G401.6 (cell line): ENCODE data around the gene NINJ2.
"Not testable (repeated sequence)": the region's sequence is repeated elsewhere in the genome, so short reads cannot be mapped to it uniquely, and the experiment has no call there.

ENCODE experiments used
- FAIRE-seq: peaks from 2 replicates; lab custom pipeline; 2012; peaks lifted over from hg19 to GRCh38; lab: Jason Lieb, UNC

NINJ2 gene

DNA sequence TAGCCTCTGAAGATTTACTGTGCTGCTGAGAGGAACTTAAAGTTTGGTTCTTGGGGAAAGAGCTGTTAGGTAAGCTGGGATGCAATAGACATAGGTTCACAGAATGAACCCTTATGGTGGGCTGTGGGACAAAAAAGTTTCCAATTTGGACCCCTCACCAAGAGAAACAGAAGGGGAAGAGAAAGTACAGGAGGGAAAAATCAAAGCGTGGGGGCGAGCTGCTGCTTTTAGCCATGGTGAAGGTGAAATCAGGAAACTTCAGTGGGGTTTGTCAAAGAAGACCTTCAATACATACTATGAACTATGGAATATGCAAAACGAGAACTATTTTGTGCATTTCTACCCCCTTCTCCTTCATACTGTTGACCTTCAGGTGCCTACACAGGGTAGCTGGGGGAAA, 10.6 kb upstream of the NINJ2 start:
- FAIRE-seq, result no peak

DNA sequence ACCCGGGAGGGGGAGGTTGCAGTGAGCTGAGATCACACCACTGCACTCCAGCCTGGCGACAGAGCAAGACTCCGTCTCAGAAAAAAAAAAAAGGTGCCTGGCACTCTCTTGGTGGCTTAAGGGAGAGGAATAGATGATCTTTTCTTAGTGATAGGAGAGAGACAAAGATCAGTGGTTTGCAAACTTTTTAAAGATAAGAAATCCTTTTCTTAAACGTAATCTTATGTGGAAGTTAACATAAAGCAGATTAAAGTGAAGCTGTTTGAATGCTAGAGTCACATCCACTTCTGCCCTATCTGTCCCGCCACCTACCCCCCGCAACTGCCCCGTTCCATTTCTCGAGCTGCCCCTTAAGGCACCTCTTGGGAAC, 6.3 kb upstream of the NINJ2 start:
- FAIRE-seq, result no peak

DNA sequence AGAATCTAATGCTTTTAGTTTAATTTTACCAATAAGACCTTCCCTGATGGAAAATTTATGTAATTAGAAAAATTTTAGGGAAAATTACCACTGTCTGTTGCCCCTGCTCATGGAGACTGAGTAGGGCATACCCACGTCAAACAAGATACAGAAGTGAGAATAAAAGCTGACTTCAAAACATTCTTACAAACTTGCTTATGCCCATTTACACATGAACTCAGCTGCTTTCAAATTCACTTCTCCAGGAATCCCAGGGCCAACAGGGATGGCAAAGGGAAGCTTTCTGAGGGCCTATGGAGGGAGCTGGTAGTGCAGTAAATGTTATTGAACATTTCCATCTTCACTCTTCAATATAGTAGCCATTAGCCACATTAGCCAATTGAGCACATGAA, 4.8 kb upstream of the NINJ2 start:
- FAIRE-seq, result no peak

DNA sequence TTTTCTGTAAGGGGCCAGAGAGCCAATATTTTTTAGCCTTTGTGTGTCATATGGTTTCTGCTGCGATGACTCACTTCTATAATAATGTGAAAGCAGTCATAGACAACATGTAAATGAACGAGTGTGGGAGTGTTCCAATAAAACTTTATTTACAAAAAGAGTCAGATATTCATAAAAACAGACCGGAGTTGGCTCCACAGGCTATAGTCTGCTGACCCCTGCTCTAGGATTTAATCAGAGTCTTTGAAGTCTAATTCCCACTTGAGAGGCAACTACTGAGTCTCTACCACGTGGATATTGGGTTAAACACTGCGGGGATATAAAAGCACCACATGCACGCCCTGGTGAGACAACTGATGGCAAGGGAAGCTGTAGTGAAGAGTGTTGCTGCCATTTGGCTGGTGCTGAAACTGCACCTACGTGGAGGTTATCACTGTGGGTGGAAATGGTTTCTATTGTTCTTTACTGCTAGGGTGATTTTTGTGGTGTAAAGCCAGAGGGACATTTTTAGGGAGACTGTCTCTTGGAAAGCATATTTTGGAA, 3.6 kb upstream of the NINJ2 start:
- no peak for FAIRE-seq

DNA sequence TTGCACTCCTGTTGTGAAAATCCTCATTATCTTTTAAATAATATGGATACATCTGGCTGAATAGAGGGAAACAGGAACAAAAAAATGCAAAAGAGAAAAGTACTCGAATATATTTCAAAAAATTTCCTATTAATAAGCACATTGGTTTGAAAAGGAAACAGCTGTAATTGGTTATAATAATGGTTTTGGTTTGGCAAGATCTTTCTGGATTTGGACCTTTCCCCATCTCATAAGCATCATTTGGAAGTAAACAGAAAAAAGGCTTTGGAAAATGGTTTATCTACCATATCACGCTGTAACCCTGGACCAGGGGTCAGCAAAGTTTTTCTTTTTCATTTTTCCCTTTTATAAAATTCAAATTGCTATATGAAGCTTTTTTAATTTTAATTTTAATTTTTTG, 2.8 kb upstream of the NINJ2 start:
- FAIRE-seq, result no peak

DNA sequence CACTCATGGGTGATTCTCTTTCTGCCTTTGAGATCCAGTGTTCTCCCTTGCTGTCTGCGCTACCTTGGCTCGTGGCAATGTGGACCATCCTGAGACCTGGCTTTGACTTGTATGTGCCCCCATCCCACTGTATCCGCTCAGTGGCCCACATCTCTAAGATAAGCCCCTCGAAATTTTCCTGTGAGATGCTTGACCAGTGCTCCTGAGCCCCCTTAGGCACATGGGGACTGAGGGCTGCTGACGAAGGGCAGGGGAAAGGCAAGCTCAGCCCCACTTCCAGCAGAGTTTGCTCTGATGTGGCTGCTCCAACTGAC, 1.5 kb upstream of the NINJ2 start:
- FAIRE-seq, result no peak

DNA sequence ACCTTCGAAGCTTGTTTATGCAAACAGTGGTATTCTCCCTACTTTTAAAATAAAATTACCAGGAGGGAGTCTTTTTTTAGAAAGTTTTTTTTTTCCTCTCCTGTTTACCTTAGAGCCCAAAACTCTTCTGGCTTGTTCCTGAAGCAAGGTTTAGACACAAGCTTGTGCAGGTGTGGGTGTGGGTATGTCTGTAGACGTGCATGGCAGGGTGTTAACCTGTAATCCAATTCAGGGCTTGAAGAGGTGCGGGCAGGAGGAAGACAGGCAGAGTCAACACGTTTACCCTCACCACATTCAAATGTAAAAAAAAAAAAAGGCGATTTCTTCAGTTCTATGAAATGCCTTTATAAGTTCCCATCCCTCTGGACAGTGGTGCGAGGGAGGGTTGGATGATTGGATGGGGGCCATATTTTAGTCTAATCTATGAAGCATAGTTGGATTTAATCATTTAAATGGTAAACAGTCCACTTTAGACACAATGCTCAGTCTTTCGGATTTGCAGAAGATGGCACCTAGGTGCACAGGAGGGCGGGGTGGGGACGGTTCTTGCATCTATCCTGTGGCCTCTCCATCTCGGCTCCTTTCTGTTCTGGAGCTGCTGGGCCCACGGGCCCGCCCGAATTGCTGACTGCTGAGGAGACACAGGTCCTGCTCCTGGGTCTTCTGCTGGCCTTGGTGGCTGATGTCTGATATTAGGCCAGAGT, 982 bp upstream of the NINJ2 start:
- no peak for FAIRE-seq

DNA sequence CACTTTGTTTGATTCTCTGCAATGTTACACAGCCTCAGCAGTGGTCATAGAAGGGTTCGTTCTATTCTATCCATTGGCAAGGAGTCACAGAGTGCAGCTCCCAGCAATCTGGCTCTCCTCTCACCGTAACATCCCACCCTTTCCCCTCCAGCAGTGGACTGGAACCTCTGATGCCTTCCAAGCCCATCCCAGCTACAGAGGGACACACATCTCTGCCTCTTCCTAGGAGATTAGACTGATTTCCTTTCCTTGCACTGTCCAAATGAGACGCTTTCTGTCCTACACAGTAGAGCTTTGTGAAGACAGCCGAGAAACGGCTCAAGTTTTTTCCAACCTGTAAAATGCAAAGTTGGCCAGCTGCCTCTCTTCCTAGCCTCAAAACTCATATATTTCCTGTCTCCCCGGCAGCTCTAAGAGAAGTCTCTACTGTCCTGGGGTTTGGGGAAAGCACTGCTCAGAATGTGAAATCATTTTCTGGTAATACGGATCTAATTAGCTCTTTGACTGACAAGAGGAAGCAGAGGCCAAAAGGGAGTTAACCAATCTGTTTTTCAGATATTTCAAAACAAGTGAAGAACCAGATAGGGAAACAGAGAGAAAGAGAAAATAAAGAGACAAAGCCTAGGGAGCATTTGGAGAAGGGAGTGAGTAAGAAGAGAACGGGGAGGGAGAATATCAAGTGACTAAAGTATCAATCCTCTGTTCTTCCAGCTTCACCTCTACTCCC, 516 bp downstream of the NINJ2 start:
- no peak for FAIRE-seq

DNA sequence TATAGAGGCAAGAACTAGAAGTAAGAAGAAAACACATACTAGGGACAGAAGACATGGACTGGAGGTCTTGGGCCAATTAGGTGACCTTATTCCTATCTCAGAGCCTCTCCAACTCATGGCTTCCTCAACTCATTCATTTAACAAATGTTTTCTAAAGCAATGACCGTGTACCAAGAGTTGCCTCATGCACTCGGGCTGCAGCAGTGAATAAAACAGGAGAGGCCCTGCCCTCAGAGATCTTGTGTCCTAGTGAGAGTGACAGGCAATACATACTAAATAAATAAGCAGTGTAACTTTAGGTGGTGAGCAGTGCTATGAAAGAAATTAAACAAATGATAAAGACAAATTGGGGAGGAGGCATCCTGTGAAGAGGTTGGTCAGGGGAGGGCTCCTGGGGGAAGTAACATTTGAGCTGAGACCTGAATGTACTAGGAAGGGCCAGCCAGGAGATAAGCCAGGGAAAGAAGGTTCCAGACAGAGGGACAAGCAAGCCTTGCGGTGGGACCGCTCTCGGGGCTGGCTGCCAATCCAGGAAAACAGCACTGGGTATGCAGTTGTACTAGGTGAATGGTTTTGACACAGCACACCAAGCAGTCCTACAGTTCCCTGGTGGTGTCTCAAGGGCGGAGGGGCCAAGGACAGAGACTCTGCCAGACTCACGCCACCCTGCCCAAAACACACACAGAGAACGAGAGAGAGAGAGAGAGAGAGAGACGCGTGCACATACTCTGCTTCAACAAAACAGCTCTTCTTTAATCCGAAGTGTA, 1.3 kb downstream of the NINJ2 start:
- FAIRE-seq, result no peak

DNA sequence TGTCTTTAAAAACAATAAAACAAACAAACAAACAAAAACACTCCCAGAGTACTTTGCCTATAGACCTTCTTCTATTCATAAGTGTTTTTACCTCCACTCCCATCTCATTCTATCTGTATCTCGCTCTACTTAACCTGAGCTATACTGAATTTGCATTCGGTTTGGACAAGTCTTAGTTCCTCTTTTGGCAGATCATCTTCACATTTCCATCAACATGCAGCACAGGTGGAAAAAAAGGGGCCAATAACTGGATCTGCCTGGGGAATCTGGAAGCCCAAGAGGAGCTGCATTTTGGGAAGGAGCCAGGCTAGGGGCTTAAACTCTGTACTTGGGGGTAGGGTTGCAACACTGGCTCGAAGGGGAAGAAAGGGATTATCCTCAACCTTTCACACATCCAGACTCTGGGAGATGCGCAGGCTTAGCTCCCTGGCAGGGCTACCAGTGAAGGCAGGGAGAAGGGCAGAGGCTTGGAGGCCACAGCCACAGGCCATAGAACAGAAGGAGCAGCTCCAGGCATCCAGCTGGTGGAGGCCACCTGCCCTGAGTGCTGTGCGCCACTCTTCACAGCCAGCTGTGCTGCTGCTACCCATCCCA, 4.1 kb downstream of the NINJ2 start:
- no peak for FAIRE-seq

DNA sequence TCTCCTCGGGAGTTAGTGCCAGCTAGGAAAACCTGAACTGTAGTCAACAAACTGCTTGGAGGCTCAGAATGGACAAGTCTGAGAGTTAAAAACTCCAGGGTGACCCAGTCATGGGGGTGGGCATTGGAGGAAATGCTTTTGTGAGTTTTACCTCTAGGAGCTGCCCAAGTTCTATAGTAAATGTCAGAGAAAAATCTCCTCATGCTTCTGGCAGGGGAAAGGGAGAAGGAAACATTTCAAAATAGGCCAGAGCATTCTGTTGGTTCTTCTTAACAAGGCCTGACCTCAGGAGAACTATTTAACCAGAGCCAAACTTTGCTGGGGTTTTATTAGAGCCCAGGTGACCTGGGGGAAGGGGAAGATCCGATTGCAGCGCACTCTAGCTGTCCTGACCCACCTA, 12.3 kb downstream of the NINJ2 start:
- FAIRE-seq, result no peak

DNA sequence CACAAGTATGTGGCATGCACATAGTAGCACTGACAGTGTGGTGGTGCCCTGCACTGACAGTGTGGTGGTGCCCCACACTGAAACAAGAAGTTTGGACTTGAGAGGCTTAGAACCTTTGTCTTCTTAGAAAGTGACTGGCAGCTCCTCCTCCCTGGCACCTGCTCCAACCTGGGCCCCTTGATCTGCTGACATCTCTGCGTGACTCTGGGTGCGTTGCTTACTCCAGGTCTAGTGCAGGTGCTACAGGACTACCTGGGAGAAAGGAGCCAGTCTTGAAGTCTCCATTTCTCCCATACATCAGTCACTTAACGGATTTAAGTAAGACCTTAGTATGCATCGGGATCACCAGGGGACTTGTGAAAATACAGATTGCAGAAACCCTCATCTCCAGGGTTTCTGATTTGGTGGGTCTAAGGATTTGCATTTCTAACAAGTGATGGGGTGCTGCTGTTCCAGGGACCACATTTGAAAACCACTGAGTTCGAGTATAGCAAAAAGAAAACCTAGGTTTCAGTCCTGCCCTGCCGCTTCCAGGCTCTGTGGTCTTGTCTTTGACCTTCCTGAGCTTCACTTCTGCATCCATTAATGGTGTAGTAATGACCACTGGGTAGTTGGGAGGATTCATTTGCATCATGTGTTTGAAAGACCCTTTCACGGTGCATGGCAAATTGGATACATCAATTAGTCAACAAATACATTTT, 15.7 kb downstream of the NINJ2 start:
- no peak for FAIRE-seq

DNA sequence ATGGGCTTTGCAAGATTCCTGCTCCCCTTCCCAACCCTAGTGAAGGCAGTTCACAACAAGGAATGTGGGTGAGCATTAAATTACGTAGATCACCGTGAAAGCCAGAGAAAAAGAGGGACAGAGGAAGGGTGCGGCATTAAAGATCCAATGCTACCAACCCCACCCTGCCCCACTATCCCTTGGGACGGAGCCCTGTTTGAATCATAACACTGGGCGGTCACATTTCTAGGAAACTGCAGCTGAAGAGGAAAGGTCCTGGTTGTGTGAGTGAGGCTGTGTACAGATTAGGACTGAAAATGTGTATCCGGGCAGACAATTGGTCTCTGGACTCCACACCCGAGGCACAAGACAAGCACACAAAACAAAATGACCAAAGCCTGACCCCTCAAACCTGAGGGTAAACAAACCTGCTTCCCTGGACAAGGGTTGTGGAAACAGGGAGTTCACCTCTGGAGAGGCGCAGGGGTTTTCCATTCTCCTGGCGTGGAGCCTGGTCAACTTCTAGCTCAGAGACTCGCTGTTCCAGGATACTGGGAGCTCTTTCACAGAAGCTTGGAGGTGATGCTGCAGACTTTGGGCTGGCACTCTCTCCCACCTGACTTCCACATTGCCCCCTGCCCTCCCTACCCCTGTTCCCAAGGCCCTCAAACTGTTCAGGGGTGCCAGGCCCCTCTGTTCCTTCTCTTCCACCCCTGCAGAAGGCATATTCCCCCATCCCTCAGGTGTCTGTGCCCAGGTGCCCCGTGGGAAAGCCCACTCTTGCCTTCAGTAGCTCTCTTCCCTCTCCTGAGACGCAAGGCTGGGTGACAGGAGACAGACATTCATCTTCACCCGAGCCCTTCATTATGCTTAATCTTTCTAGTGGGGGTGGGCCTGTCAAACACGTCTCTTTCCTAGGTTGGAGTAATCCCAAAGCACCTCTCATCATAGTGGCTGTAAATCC, 16.5 kb downstream of the NINJ2 start:
- no peak for FAIRE-seq

DNA sequence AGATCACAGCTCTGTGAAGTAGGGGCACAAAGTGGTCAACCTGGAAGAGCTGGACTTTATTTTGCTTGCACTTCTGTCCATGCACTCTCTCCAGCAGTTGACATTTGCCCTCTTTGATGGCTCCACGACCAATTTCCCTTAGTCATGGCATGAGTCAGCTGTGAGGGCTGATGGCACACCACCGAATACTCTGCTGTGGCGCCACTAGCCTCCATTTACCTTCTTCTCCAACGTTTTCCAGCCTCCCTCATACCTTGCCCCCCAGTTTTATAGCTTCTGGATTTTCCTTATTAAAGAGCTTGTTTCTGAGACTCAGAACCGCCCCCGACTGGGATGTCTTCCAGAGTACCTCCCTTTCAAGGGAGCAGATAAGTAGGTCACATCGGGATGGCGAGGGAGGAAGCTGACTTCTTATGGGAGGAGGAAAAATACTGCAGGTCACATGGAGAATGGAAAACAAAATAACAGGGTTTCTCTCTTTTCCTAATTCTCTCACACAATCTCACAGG, 17.6 kb downstream of the NINJ2 start:
- FAIRE-seq, result no peak

DNA sequence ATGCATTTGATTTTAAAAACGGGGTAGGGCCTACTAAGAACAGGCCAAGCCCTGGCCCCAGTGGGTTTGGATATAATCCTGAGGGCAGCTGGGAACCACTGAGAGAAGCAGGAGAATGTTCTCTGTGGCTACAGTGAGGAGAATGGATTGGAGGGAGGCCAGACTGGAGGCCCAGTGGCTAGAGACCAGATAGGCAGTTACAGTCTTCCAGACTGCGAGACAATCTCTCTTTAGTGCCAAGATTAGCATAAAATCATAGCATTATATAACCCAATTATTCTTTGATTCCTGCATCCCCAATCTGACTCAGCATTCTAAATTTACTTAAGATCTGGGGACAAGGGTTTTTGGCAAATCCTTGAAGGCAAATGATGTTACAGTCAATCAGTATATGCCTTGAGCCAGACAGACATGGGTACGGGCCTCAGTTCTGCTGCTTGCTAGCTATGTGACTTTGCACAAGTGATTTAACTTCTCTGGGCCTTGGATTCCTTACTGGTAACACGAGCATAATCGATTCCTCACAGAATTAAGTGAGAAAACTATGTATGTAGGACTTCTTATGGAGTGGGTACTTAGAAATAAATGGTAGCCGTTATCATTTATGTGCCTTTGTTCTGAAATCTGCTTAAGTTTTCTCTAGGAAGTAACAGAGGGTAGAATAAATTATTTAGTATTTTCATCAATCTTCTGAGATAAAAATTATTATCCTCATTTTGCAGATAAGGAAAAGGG, 18.3 kb downstream of the NINJ2 start:
- no peak for FAIRE-seq

DNA sequence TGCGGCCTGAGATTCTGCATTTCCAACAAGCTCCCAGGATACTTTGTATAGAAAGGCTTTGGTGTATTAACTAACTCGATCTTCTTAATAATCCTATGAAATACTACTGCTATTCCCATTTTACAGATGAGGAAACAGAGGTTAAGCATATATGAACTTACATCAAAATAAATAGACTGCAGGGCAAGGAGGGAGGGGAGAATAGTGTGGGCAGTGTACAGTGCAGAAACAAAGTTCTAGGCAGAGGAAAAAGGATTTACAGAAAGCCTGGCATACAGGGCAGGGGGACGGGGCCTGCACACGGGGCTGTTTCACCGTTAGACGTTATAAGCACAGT, 19.0 kb downstream of the NINJ2 start:
- no peak for FAIRE-seq

DNA sequence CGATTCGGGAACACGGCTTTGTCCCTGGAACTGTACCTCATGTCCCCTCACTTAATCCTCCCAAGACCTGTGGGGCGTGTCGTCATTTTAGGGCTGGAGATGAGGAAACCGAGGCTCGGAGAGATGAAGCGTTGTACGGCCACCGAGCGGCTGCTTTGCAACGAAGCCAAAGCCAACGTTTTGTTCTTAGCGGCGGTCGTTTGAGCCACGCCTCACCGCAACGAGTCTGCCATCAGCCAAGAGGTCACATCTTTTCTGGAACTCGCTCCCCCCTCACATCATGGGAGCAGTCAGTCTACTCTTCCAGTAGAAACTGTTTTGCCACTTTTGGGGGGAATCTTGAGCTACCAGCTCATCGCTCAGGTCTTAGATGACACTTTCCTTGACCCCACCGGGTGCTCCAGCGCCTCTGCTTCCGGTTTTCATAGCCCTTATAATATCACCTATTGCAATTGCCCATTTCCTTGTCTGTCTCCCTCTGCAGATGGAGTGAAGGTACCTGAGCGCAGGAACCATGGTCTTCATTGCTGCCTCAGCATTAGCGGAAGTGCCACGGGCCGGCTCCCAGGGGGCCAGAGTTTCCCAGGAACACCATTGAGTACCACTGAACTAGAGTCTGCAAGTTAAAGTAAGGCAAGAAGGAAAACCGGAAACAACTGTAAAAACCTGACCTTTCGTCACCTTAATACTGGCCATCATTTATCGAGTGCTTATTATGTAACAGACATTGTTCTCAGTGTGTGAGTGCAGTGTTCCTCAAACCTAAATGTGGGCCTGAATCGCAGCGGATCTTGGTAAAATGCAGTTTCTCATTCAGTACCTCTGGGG, 19.6 kb downstream of the NINJ2 start:
- no peak for FAIRE-seq

DNA sequence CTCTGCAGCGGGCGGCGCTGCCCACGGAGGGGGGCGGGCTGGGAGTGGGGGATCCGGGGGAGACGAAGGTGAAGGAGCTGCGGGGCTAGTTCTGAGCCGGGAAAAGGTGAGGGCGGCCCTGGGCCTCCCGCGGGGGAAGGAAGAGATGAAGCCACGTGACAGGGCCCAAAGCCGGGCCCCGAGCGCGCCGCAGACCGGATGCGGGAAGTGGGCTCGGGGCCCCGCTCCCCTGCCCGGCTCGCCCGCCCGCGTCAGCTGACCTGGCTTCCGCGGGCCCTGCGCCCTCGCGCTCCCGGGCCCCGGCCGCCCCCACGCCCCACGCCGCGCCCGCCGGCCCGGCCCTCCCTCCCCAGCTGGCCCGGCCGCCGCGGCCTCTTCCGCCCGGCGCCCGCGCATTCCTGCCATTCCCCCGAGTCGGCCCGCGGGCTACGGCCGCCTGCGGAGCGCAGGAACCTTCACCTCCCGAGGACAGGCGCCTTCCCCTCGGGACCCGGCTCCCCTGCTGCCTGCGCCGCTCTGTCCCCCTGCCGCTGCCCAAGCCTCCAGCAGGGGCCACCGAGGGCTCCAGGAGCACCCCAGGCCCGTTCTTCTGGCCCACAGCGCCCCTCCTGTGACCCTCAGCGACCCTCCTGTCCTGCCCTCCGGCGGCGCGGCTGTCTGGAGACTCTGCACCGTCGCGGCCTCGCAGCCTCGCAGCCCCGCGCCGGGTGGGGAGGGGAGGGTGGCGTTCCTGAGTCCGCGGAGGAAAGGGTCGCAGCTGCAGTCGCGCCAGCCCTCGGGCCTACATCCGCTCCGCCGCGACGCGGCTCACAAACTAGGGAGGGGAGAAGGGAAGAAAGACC, 20.4 kb downstream of the NINJ2 start:
- no peak for FAIRE-seq

DNA sequence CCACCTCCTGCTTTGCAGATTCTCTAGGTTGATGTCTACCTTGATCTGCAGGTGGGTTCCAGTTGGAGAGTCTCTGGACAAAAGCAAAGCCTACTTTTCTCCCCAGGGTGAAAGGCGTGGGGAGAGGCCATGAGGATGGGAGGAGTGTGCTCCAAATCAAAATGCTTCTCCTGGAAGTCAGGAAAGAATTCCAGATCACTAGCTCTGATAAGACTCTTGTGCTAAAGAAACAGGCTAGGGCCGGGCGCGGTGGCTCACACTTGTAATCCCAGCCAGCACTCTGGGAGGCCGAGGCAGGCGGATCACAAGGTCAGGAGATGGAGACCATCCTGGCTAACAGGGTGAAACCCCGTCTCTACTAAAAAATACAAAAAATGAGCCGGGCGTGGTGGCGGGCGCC, 21.9 kb downstream of the NINJ2 start:
- FAIRE-seq, result not testable (repeated sequence)
